Erythroblast (primary cell): ENCODE measurements around the gene HTR7.

ENCODE experiments used
- GATA1 ChIP-seq: IDR thresholded peaks from 2 replicates; pipeline ENCODE4 v1.6.1; 2011; ENCODE audit warnings: low read depth, mild to moderate bottlenecking, control low read depth, low read length, moderate library complexity
- POLR2A ChIP-seq: IDR thresholded peaks from 2 replicates; pipeline ENCODE4 v1.6.1; 2011; ENCODE audit warnings: mild to moderate bottlenecking, low read length

- TF ChIP-seq POLR2A (no peak), GATA1 (no peak)
Observed at GRCh38 chr10:90855126-90855525, 2.7 kb downstream of the HTR7 start.
